IgD-negative memory B cell (primary cell): Measurements from ENCODE around the gene LDLRAD4. TPM values are rescaled to one million over a fixed set of nuclear protein-coding genes. Genes with fewer than 3 reads are reported as not detected.

ENCODE experiments used
- H3K27ac Mint-ChIP-seq, 3 donors: one replicate each; pipeline ENCODE4 v1.8.0; 2020 to 2022; ENCODE audit warnings: mild to moderate bottlenecking in 3 of 3, mixed read lengths in 3 of 3, moderate library complexity in 1 of 3
- H3K27me3 Mint-ChIP-seq: one replicate; pipeline ENCODE4 v1.8.0; 2021; ENCODE audit warnings: mixed read lengths
- H3K36me3 Mint-ChIP-seq: one replicate; pipeline ENCODE4 v1.8.0; 2020; ENCODE audit warnings: mild to moderate bottlenecking, mixed read lengths
- H3K4me1 Mint-ChIP-seq, 3 donors: one replicate each; pipeline ENCODE4 v1.8.0; 2020 to 2022; ENCODE audit warnings: mixed read lengths in 3 of 3, mild to moderate bottlenecking in 1 of 3
- H3K4me3 Mint-ChIP-seq, 4 donors: one replicate each; pipeline ENCODE4 v1.8.0; 2020 to 2022; ENCODE audit warnings: mild to moderate bottlenecking in 4 of 4, mixed read lengths in 4 of 4, moderate library complexity in 3 of 4
- H3K9me3 Mint-ChIP-seq, 3 donors: one replicate each; pipeline ENCODE4 v1.8.0; 2020 to 2021; ENCODE audit warnings: mixed read lengths in 3 of 3, mild to moderate bottlenecking in 1 of 3
- polyA plus RNA-seq: library from polyadenylated mRNA; unstranded; fragments of 300-500 nt; fragmentation: Illumina TruSeq; gene quantifications from one replicate; pipeline ENCODE4 v1.2.3, GENCODE V29; 2021

The LDLRAD4 gene
- polyA plus RNA-seq, 1 donor from 2014 or later = 5.1 TPM

DNA sequence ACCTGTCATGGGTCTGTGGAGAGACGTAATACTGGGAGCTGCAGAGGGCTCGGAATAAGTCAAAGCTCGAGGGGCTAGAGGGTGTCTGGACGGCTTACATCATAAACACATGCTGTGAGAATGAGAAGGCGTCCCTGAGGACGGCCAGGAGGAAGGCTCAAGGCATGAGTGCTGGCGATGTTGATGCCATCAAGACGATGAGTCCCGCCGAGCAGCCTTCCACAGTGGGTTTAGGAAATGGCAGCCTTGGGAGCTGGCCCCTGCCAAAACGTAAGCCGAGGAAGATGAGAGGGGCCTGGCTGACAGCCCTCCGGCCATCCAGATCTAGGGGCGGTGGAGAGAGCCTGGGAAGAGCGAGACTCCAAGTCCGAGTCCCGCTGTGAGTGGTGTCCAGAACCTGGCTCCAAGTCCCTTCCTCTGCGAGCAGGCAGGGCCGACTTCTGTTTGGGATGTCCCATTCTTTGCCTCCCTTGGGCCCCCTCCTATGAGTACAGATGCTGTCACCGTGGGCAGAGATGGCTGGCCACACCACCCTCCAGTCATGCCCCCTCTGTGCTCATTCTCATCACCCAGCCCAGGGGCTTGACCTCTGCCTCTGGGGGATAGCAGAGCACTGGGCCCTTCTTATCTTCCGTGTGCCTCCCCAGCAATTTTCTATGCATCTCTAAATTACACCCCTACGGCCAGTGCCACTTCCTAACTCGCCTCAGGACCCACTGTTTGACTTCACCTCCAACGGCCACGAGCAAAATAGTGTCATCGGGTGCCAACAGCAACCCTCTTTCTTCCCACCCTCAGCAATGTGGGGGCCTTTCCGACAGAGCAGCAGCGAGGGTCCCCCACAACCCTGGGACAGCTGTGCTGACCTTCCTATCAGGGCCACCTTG is 332.1 kb downstream of the LDLRAD4 start:
- H3K36me3 Mint-ChIP-seq = no peaks in the 10 kb centered on the region
- H3K27me3 Mint-ChIP-seq = peaks cover 4% of the 10 kb centered on the region
- H3K4me1 Mint-ChIP-seq = peaks cover 5 to 13% (median 6%) of the 10 kb centered on the region in 3 donors
- H3K27ac Mint-ChIP-seq = peak overlapping the region in 1 of 3 donors; percentile 85
- no peaks in the 10 kb centered on the region for H3K9me3 Mint-ChIP-seq
- H3K4me3 Mint-ChIP-seq = no peak overlapping the region

DNA sequence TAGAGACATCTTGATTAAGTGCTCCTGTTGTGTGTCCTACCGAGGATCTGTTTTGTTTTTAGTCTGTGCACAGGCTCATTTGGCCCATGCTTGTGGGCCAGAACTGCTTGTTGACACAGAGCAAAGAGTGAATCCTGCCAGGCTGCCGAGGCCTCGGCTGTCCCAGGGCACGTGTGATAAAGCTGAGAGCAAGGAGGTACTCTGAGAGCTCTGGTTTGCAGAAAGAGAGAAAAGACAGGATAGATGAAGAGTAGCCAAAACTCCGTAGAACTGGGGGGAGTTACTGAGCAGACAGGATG is 332.7 kb downstream of the LDLRAD4 start:
- H3K4me3 Mint-ChIP-seq = no peak overlapping the region
- H3K9me3 Mint-ChIP-seq = no peaks in the 10 kb centered on the region
- H3K27ac Mint-ChIP-seq = no peak overlapping the region
- H3K4me1 Mint-ChIP-seq = peaks cover 5 to 13% (median 6%) of the 10 kb centered on the region in 3 donors
- H3K36me3 Mint-ChIP-seq = no peaks in the 10 kb centered on the region
- H3K27me3 Mint-ChIP-seq = peaks cover 4% of the 10 kb centered on the region

DNA sequence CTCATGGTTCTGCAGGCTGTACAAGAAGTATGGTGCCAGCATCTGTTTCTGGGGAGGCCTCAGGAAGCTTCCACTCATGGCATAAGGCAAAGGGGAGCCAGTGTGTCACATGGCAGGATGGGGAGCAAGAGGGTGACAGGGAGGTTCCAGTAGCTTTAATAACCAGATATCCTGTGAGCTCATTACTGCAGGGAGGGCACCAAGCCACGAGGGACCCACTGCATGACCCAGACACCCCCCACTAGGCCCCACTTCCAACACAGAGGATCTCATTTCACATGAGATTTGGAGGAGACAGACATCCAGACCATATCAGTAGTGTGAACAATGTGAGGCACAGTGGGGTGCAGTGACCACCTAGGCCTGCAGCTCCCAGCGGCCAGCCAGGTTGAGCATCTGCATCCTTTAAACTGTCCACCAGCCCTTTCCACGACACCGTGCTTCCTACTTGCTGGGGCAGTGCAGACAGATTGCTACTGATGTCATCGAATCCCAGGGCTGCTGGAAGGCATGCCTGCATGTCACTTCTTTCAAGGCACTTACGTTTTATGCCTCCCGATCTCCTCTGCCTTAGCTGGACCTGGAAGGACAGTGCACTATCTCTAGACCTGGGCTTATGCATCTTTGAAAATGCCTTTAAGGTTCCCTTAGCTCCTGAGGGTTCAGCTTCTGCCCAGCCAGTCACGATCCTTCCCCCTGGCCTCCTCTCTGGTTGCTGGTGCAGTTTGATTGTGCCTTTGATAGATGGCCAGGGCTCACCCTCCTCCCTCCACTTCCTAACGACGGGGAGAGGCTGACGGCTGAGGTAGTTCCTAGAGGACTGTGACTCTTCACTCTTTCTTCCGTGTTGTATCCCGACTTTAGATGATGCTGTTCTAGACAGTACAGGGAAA is 333.5 kb downstream of the LDLRAD4 start:
- Mint-ChIP-seq H3K36me3 (no peaks in the 10 kb centered on the region), H3K4me3 (no peak overlapping the region), H3K27me3 (peaks cover 4% of the 10 kb centered on the region), H3K4me1 (peaks cover 5 to 13% (median 6%) of the 10 kb centered on the region in 3 donors), H3K9me3 (no peaks in the 10 kb centered on the region), H3K27ac (no peak overlapping the region)

DNA sequence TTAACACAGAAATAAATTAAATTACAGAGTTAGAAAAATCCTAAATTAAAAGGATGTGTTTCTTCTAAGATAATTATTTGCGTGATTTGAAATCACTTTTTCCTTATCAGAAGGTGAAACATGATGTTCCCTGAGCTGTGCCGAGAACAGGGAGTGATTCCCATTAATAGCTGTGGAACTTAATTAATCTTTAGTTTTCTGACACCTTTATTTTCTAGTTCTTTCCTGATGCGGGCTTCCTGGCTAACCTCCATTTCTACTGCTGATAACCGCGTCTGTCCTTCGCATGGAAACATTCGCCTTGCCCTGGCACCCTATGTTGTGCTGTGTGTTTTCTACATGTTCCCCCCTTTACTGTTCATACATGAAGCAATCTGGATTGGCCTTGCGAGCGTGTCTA is 334.9 kb downstream of the LDLRAD4 start:
- H3K36me3 Mint-ChIP-seq = no peaks in the 10 kb centered on the region
- no peak overlapping the region for H3K4me3 Mint-ChIP-seq
- H3K27me3 Mint-ChIP-seq = peaks cover 4% of the 10 kb centered on the region
- H3K27ac Mint-ChIP-seq = no peak overlapping the region
- no peaks in the 10 kb centered on the region for H3K9me3 Mint-ChIP-seq
- peaks cover 9 to 19% (median 10%) of the 10 kb centered on the region in 3 donors for H3K4me1 Mint-ChIP-seq

DNA sequence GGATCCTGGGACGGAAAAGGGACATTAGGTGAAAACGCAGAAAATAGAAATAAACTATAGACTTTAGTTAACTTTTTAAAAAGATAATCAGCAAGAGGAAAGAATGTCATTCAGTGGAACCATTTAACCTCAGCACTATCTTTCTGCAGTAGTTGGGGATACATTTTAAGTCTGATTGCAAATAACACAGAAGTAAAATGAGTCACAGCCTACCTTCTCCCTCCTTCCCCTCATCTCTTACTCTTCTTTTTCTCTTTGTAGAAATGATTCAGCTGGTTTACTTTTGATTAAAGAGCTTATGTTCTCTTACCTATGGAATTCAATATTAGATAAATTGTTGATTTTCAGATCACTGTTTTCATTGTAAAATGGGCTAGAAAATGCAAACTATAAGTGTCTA is 336.6 kb downstream of the LDLRAD4 start:
- Mint-ChIP-seq H3K27ac (peak overlapping the region in 1 of 3 donors; percentile 17), H3K4me3 (no peak overlapping the region), H3K27me3 (peaks cover 4% of the 10 kb centered on the region), H3K4me1 (peaks cover 4 to 6% (median 4%) of the 10 kb centered on the region in 3 donors), H3K9me3 (no peaks in the 10 kb centered on the region), H3K36me3 (no peaks in the 10 kb centered on the region)

DNA sequence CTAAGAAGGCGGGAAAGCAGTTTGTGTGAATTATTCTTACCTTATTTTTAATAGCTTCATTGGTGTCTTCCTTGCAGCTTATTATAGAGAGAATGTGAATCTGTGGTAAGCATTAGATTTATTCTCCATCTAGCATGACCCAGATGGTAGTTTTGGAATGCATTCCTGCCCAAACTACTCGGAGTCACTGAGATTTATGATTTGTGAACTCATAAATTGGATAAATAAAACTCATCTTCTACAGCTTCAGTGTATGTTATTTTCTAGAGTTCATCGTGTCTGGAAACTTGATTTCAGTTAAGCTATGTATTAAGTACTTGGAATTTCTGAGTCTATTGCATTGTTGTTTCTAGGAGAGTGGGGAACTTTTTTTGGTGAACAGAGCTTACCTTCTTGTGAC is 337.3 kb downstream of the LDLRAD4 start:
- no peaks in the 10 kb centered on the region for H3K36me3 Mint-ChIP-seq
- H3K27me3 Mint-ChIP-seq = peaks cover 4% of the 10 kb centered on the region
- no peaks in the 10 kb centered on the region for H3K9me3 Mint-ChIP-seq
- H3K27ac Mint-ChIP-seq = peak overlapping the region in 1 of 3 donors; percentile 40
- peaks cover 4 to 6% (median 4%) of the 10 kb centered on the region in 3 donors for H3K4me1 Mint-ChIP-seq
- H3K4me3 Mint-ChIP-seq = no peak overlapping the region

DNA sequence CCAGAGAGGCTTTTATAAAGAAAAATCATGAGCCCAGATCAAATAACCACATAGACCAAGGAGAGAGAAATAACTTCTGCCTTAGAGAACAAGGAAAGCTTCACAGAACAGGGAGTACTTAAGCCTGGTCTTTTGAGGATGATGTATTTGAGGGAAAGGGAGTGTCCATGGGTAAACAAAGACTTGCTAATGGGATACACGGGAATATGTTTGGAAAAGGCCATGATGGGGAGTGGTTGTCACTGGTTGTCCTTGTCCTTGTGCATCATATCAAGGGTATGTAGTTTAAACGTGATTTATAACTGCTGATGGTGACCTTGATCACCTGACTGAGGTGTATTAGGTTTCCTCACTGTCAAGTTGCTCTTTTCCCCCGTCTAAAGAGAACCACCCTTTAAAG is 337.9 kb downstream of the LDLRAD4 start:
- Mint-ChIP-seq H3K9me3 (no peaks in the 10 kb centered on the region), H3K27ac (peak overlapping the region in 1 of 3 donors; percentile 40), H3K36me3 (no peaks in the 10 kb centered on the region), H3K4me1 (peaks cover 7 to 11% (median 8%) of the 10 kb centered on the region in 3 donors), H3K4me3 (no peak overlapping the region), H3K27me3 (peaks cover 4% of the 10 kb centered on the region)

DNA sequence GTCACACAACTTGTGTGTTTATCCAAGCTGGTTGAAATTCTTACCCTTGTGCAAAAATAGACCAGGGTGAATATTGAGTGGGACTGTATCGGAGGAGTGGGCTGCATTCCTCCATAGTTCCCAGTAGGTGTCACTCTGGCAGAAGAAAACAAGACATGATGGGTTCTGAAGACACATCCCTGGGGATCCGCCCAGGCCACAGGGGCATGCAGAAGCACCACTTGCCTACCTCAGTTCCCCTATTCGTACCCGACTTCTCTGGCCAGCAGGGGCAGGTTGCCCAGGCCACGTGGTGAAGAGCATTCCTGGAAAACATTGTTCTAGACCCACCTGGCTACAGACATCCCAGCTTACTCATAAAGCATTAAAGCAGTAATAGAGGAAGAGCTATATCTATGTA is 339.6 kb downstream of the LDLRAD4 start:
- H3K27ac Mint-ChIP-seq = peak overlapping the region in 2 of 3 donors; percentile 33 to 71
- peak overlapping the region in 1 of 4 donors; percentile 83 for H3K4me3 Mint-ChIP-seq
- no peaks in the 10 kb centered on the region for H3K27me3 Mint-ChIP-seq

DNA sequence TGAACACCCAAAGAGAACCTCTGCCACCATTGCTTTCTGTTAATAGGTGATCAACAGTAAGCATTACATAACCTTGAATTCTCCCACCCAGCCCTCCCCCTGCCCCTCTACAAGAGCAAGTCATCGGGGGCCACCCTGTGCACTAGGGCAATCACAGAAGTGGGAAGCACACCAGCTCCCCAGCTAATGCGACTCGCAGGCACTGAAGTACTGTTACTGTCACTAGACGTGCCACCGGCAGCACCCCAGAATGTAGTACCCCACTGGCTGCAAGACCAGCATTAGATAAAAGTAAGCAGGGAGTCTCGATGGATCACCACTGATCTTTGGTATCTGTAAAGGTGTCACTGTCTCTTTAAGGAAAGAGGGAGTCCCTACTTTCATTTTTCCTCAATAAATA is 340.2 kb downstream of the LDLRAD4 start:
- Mint-ChIP-seq H3K27me3 (no peaks in the 10 kb centered on the region), H3K9me3 (no peaks in the 10 kb centered on the region), H3K4me3 (no peak overlapping the region), H3K4me1 (peaks cover 17 to 25% (median 24%) of the 10 kb centered on the region in 3 donors), H3K36me3 (no peaks in the 10 kb centered on the region), H3K27ac (no peak overlapping the region)

More for the DNA sequence above, 339.6 kb downstream of the LDLRAD4 start:
- no peaks in the 10 kb centered on the region for H3K36me3 Mint-ChIP-seq
- H3K9me3 Mint-ChIP-seq = no peaks in the 10 kb centered on the region
- H3K4me1 Mint-ChIP-seq = peaks cover 13 to 20% (median 20%) of the 10 kb centered on the region in 3 donors

DNA sequence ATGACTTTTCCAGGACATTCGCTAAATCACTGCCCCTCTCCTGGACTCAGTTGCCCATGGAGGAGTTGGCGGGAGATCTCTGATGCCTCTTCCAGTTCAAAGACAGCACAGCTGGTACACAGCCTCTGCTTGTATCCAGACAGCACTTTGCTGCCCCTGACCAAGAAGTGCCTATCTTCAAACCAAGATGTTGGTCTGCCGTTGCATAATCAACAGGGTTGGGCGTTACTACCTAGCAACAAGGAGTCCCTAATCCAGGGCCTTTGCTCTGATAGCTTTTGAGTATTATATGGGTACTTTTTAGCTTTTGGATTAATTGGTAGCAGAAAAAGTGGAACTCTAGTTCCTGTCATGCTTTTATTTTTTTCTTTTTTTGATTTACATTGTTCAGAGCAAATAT is 341.2 kb downstream of the LDLRAD4 start:
- peaks cover 21 to 27% (median 27%) of the 10 kb centered on the region in 3 donors for H3K4me1 Mint-ChIP-seq
- H3K4me3 Mint-ChIP-seq = no peak overlapping the region
- H3K36me3 Mint-ChIP-seq = no peaks in the 10 kb centered on the region
- peak overlapping the region in 1 of 3 donors; percentile 44 for H3K27ac Mint-ChIP-seq
- no peaks in the 10 kb centered on the region for H3K9me3 Mint-ChIP-seq
- H3K27me3 Mint-ChIP-seq = no peaks in the 10 kb centered on the region

DNA sequence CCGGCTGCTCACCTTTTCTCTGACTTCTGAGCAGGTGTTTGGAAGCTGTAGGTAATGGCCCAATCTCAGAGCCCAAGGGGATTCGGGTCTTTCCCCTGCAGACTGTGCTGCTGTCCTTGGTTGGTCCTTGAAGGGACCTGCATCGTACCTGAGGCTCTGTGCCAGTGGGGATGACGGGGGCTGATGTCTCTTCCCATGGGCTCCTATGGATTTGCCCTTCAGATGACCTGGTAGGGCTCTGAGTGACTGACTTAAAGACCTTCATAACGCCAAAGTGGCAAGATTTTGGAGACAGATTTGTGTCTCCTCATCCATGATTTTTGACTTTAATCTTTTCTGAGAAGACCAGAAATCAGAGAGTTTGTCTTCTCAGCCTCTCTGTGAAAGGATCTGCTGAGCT is 341.7 kb downstream of the LDLRAD4 start:
- H3K36me3 Mint-ChIP-seq = no peaks in the 10 kb centered on the region
- no peaks in the 10 kb centered on the region for H3K27me3 Mint-ChIP-seq
- H3K9me3 Mint-ChIP-seq = no peaks in the 10 kb centered on the region
- H3K4me1 Mint-ChIP-seq = peaks cover 21 to 29% (median 28%) of the 10 kb centered on the region in 3 donors
- H3K27ac Mint-ChIP-seq = peak overlapping the region in 1 of 3 donors; percentile 44
- no peak overlapping the region for H3K4me3 Mint-ChIP-seq

DNA sequence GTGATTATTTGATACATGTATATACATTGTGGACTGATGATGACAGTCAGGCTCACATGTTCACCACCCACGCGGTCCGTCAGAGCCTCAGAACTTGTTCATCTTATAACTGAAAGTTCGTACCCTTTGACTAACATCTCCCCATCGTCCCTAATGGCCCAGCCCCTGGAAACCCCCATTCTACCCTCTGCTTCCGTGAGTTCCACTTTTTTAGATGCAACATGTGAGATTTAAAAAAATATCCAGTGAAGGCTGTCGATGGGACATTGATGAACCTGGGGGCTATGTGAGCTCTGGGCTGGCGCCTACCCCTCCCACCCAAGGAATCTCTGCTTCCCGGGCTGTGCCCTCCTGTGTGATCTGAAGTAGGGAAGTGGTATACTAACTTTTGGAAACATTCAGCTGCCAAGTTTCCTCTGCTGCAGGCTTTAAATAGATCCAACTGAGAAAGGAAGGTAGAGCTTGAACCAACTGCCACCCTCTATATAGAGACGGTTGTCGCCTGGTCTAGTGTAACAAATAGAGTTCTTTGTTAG is 344.0 kb downstream of the LDLRAD4 start:
- no peaks in the 10 kb centered on the region for H3K27me3 Mint-ChIP-seq
- no peaks in the 10 kb centered on the region for H3K36me3 Mint-ChIP-seq
- peaks cover 36 to 42% (median 42%) of the 10 kb centered on the region in 3 donors for H3K4me1 Mint-ChIP-seq
- no peaks in the 10 kb centered on the region for H3K9me3 Mint-ChIP-seq
- peak overlapping the region; percentile 52 to 82 (median 76) for H3K4me3 Mint-ChIP-seq
- H3K27ac Mint-ChIP-seq = peak overlapping the region; percentile 89 to 96 (median 93)

DNA sequence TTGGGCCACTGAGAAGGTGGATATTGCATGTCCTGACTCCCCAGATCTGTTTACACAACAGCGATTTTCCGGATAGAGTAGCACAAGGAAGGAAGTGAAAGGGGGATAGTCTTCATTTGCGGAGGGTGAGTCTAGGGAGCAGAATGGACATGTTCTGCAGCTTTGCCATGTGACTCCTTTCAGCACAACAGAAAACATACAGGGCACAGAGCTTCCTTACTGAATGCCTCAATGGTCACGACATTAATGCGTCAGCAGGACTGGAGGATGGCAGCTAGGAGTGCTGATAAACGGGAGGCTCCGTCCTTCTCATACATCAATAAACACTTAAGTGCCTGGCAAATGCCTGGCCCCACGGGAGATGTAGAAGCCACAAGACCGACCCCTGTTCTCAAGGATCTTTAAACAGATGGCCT is 344.8 kb downstream of the LDLRAD4 start:
- H3K9me3 Mint-ChIP-seq = no peaks in the 10 kb centered on the region
- peak overlapping the region; percentile 22 to 82 (median 76) for H3K4me3 Mint-ChIP-seq
- peak overlapping the region; percentile 11 to 93 (median 89) for H3K27ac Mint-ChIP-seq
- no peaks in the 10 kb centered on the region for H3K36me3 Mint-ChIP-seq
- no peaks in the 10 kb centered on the region for H3K27me3 Mint-ChIP-seq
- peaks cover 37 to 41% (median 41%) of the 10 kb centered on the region in 3 donors for H3K4me1 Mint-ChIP-seq

DNA sequence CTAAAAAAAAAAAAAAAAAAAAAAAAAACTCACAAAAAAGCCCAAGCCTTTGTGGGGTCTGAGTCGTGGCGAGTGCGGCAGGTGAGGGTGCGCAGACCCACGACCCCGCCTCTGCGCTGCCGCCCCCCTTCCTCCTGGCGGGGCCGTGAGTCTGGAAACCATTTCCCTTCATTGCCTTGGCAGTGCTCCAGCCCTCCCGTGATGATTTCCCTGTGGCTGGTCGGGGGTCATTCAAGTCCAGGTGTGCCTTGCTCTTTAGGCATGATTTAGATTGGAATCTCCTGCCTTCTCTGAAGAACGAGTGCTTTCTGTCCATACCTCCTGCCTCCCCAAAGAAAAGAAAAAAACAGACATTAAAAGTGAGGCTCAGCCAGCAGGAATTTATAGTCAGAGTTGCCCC is 346.0 kb downstream of the LDLRAD4 start:
- peaks cover 45 to 52% (median 49%) of the 10 kb centered on the region in 3 donors for H3K4me1 Mint-ChIP-seq
- peak overlapping the region in 2 of 4 donors; percentile 30 to 47 for H3K4me3 Mint-ChIP-seq
- H3K36me3 Mint-ChIP-seq = no peaks in the 10 kb centered on the region
- H3K9me3 Mint-ChIP-seq = no peaks in the 10 kb centered on the region
- peak overlapping the region in 2 of 3 donors; percentile 65 to 93 for H3K27ac Mint-ChIP-seq
- H3K27me3 Mint-ChIP-seq = no peaks in the 10 kb centered on the region

DNA sequence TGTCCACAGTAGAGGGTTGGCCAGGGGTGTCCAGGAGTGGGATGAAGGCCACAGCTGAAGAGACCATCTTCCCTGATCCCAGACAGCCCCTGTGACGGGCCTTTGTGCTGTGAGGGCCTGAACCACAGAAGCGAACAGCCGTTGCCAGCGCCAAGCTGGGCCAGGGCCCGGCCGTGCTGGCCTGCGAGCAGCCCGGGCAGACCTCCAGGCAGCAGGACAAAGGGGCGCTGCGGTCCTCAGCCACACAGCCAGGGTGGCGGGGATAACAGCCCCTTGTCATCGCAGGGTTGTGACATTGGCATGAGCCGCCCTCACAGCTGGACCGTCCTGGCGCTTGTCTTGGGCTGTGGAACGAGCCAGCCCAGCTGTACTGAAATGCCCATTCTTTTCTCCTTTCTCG is 346.7 kb downstream of the LDLRAD4 start:
- Mint-ChIP-seq H3K4me1 (peaks cover 45 to 52% (median 49%) of the 10 kb centered on the region in 3 donors), H3K4me3 (peak overlapping the region in 1 of 4 donors; percentile 30), H3K9me3 (no peaks in the 10 kb centered on the region), H3K36me3 (no peaks in the 10 kb centered on the region), H3K27me3 (no peaks in the 10 kb centered on the region), H3K27ac (peak overlapping the region; percentile 39 to 99 (median 99))
